Iris pigment epithelial cell (primary cell): Measurements from ENCODE around the gene GARIN3.
"Not testable (repeated sequence)": the region's sequence is repeated elsewhere in the genome, so short reads cannot be mapped to it uniquely, and the experiment has no call there.

Experiments used
- DNase-seq: peaks from one replicate; pipeline ENCODE4 v3.0.0-alpha.2; 2011; ENCODE audit warnings: low read depth

GARIN3 gene

DNA sequence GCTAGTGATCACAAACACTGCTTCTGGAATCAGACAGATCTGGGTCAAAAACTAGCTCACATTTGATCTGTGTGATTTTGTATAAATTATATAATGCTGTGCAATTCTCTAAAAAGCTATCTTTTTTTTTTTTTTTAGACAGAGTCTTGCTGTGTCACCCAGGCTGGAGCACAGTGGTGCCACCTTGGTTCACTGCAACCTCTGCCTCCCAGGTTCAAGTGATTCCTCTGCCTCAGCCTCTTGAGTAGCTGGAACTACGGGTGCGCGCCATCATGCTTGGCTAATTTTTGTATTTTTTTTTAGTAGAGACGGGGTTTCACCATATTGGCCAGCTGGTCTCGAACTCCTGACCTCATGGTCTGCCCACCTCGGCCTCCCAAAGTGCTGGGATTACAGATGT lies 19.1 kb upstream of the GARIN3 start:
- DNase-seq = not testable (repeated sequence)

DNA sequence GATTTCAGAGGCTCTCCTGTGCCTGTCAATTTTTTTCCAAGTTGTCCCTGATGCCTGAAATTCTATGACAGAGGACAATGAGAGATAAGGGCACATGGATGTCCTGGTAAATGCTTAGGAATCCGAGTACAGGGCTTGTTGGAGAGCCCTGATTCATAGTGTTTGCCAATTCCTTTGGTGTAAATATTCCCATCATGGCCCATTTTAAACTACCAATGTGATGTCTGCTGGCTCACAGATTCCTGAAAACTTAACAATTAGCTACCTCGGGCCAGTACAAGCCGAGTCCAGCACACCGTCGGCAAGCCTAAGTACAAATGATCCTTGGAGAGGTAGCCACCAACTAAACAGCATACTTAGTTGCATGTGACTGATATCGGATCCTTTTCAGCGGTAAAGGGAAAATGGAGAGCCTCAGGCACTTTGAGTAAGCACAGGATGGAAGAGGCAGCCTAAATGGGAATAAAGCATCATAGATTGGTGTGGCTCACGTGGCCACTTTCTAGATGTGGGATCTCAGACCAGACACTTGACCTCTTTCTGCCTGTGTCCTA lies 18.1 kb upstream of the GARIN3 start:
- DNase-seq = no peak

DNA sequence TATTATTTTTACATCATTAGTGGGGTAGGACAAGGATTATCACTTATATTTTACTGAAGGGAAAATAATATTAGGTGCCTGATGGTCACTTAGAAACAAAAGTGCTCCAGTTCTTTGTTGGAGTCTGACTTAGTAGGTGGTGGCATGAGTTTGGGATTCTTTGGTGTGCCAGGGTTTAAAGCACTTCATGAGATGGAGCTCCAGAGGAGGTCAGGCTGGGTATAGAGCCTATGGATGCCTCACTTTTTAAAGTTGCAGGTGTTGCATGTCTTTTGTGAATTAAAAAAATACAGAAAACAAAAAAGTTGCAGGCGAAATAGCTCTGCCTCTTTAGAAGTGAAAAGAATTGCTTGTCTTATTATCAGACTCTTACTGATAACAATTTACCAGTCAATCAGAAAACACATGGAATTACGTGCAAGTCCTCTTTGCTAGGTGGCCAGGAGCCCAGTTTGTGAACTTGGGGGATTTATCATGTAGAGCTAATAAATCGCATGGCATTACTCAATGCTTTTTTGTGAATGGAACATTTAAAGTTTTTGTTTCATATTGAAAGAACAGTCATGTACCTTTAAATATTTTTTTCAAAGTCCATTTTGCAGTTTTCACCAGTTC lies 16.2 kb upstream of the GARIN3 start:
- no peak for DNase-seq

GRCh38 chr5:157180374-157181264 lies 14.6 kb upstream of the GARIN3 start, which contains the start of gene ITK:
Gene ITK, plus strand, starts transcription at chr5:157180840. Its CDS starts 138 bp downstream, at chr5:157180978.
- DNase-seq = no peak

GRCh38 chr5:157178966-157179365 lies 12.9 kb upstream of the GARIN3 start:
- DNase-seq = no peak

- DNase-seq = no peak
Measured at GRCh38 chr5:157177953-157178352, 11.9 kb upstream of the GARIN3 start.

DNA sequence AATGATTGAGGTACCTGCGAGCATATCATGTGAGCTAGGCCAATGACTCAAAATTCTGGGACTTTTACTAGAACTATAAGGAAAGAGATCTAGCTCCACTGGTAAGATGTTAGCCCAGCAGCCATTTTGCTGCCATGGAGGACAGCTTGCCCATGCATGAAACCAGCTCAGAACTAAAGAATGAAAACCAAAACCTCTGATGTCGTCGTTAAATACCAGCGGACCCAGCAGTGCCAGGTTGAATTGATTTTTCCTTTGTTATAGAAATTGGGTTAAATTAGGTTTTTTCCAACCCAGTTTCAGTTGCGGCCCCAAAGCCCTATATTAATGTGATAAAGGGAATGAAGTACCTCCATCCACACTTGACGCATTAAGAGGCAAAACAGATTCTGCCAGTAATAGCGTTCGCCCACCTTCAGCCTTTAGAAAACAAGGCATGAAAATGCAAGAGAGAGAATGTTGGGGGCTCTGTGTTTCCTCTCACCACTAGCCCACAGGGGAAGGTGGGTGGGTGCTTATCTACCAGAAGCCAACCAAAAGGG lies 9.1 kb upstream of the GARIN3 start:
- DNase-seq = no peak

GRCh38 chr5:157172403-157172802 lies 6.3 kb upstream of the GARIN3 start:
- DNase-seq = no peak

DNA sequence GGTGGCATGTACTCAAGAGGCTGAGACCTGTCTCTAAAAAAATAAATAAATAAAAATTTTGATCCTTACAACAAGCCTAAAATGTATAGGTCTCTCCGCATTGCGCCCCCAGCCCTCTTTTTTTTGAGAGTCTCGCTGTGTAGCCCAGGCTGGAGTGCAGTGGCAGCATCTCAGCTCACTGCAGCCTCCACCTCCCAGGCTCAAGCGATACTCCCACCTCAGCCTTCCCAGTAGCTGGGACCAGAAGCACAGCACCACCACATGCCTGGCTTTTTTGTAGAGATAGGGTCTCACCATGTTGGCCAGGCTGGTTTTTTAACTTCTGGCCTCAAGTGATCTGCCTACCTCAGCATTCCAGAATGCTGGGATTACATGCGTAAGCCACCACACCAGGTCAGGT lies 2.2 kb upstream of the GARIN3 start:
- no peak for DNase-seq

GRCh38 chr5:157167214-157167621 lies 1.2 kb upstream of the GARIN3 start:
- DNase-seq = peak; percentile 81

GRCh38 chr5:157165668-157166067 lies 396 bp downstream of the GARIN3 start:
- no peak for DNase-seq

GRCh38 chr5:157165261-157165660 lies 803 bp downstream of the GARIN3 start:
- DNase-seq = no peak

DNA sequence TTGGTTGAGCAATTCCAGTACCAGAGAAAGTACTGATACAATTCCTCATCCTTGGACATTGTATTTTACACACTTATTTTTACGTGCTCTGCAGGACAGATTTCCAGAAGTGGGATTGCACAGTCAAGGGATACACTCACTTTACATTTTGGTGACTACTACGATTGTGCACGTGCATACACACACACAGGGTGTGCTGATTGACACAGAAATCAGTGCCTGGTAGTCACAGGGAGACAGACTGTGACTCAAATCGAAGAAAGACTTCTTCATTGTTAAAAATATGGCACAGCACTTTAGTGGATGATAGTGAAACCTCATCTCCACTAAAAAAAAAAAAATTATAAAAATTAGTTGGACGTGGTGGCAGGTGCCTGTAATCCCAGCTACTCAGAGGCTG lies 1.5 kb downstream of the GARIN3 start:
- no peak for DNase-seq

DNA sequence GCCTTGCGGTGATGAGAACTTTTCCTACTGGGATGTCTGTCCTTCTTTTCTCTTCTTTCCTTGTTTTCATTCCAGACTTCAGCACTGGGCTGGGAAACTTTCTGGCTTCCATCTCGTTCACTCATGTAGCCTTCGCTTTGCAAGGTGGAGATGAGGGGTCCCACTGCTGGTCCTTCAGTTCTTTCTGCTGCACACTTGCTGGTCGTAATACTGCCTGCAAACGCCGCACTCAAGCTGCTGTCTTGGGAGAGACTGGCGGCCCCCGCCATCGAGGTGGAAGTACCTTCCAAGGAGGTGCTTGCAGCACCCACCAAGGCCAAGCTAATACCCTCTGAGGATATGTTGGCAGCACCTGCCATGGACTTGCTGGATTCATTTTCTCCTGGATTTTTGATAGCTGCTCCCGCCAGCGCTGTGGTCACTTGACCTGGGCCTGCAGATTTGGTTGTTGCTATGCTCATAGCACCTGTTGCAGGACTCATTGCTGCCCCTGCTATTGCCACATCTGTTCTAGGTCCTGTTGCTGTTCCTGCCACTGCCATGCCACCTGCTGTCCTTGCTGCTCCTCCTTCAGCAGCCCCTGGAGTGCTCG lies 3.0 kb downstream of the GARIN3 start:
- no peak for DNase-seq

- no peak for DNase-seq
Measured at GRCh38 chr5:157161996-157162395, 4.1 kb downstream of the GARIN3 start.

- no peak for DNase-seq
Measured at GRCh38 chr5:157160001-157160400, 6.1 kb downstream of the GARIN3 start.

DNA sequence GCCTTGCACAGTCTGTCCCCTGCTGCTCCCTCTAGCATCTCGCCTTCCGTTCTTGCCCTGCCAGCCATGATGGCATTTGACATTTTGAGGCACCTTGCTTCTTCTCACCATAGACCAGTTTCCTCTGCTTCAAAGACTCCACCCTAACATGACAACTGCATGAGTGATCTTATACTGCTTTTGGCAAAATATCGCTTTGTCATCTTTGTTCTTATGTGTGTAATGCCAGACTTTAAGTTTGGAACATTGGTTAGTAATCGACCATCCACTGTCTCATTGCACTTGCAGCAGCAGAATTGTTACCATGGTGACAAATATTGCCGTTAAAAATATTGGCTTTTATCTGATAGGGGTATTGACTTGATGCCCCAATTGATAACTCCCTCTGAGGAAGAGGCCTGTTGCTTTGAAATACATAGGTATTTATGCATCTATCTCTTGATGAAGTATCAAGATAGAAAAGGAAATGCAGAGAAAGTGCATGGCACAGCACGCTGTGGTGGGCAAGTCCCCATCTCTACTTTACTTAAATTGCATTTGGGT lies 6.8 kb downstream of the GARIN3 start:
- DNase-seq = no peak

DNA sequence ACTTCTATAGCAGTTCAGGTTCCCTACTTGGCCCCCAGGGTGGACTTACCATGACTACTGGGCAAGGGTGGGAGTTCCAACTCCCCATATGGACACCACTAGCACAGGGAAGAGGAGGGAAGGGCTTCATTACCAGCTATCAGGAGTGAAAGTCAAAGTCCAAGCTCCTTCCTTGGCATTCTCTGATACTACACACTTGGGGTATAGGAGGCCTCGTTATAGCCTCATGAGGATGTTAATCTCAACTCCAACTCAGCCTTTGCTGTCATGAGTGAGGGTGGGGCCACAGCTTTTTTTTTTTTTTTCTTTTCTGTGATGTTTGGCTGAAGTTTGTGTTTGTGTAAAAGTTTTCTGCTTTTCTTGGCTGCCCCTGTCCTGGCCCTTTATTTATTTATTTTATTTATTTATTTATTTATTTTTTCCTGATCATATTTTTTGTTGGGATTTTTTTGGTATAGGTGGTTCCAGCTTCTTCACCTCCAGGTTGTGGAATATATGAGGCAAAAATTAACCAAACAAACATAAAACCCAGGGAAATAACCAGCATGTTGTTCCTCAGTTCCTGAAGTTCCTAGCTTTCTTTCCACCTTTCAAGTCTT lies 8.7 kb downstream of the GARIN3 start:
- no peak for DNase-seq

DNA sequence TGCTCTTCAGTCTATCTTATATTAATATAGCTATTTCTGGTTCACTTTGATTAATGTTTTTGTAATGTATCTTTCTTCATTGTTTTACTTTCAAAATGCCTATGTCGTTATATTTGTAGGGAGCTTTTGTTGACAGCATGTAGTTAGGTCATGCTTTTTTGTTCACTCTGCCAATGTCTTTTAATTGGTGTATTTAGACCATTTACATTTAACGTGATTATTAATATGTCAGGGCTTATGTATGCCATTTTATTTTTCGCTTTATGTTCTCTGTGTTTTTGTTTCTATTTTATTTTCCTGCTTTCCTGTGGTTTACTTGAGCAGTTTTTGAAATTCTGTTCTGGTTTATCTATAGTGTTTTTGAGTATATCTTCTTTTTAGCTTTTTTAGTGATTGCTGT lies 10.8 kb downstream of the GARIN3 start:
- DNase-seq = no peak

GRCh38 chr5:157150995-157151394 lies 15.1 kb downstream of the GARIN3 start:
- no peak for DNase-seq

DNA sequence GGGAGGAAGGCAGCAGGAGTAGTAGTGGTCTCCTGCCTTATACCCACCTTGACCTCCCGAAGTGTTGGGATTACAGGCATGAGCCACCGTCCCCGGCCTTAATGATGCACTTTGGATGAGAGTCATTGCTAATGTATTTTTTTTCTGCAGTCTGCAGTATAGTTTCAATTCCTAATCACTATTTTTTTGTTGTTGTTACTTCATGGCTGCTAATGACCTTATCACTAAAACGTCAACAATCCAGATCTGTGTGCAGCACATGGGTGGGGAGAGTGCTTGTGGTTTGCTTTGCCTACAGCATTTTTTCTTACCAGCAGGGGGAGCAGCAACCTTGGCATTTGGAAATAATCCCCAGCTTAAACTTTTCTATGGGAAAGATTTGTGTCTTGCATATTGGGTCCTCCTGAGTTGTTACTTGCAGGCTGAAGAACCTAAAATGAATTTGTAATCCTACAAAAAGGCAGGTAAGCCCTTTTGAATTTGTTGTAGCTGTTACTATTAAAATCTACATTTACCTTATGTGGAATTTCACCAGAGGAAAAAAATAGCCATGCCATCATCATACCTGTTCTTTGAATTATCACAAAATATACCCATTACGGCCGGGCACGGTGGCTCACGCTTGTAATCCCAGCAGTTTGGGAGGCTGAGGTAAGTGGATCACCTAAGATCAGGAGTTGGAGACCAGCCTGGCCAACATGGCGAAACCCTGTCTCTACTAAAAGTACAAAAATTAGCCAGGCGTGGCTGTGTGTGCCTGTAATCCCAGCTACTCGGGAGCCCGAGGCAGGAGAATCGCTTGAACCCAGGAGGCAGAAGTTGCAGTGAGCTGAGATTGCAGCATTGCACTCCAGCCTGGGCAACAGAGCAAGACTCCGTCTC lies 17.1 kb downstream of the GARIN3 start:
- DNase-seq = peak; percentile 67
